Measurements from ENCODE around the gene FAM120B.

FAM120B gene

GRCh38 chr6:170363255-170363654, 56.7 kb downstream of the FAM120B start:
- Histone ChIP-seq H3K4me1 (ENCODE audit: control insufficient read depth, insufficient read depth, low read length) (no peaks in the 10 kb centered on the region), H3K9ac (ENCODE audit: low read length) (no peak overlapping the region), H3K36me3 (ENCODE audit: control insufficient read depth, insufficient read depth, low read length) (peaks cover 7% of the 10 kb centered on the region), H3K4me3 (ENCODE audit: low read length) (no peak overlapping the region), H3K27me3 (ENCODE audit: control insufficient read depth, insufficient read depth, low read length) (no peaks in the 10 kb centered on the region), H3K27ac (ENCODE audit: low read depth, low read length) (no peak overlapping the region)

GRCh38 chr6:170365121-170365520, 58.6 kb downstream of the FAM120B start:
- H3K4me3 ChIP-seq (ENCODE audit: low read length), result no peak overlapping the region
- no peaks in the 10 kb centered on the region for H3K4me1 ChIP-seq (ENCODE audit: control insufficient read depth, insufficient read depth, low read length)
- no peak overlapping the region for H3K9ac ChIP-seq (ENCODE audit: low read length)
- peaks cover 4% of the 10 kb centered on the region for H3K36me3 ChIP-seq (ENCODE audit: control insufficient read depth, insufficient read depth, low read length)
- no peak overlapping the region for H3K27ac ChIP-seq (ENCODE audit: low read depth, low read length)
- no peaks in the 10 kb centered on the region for H3K27me3 ChIP-seq (ENCODE audit: control insufficient read depth, insufficient read depth, low read length)

- Histone ChIP-seq H3K4me3 (ENCODE audit: low read length) (no peak overlapping the region), H3K4me1 (ENCODE audit: control insufficient read depth, insufficient read depth, low read length) (no peaks in the 10 kb centered on the region), H3K36me3 (ENCODE audit: control insufficient read depth, insufficient read depth, low read length) (peaks cover 4% of the 10 kb centered on the region), H3K27me3 (ENCODE audit: control insufficient read depth, insufficient read depth, low read length) (no peaks in the 10 kb centered on the region), H3K27ac (ENCODE audit: low read depth, low read length) (no peak overlapping the region), H3K9ac (ENCODE audit: low read length) (no peak overlapping the region)
Observed at GRCh38 chr6:170365593-170365992, 59.0 kb downstream of the FAM120B start.

DNA sequence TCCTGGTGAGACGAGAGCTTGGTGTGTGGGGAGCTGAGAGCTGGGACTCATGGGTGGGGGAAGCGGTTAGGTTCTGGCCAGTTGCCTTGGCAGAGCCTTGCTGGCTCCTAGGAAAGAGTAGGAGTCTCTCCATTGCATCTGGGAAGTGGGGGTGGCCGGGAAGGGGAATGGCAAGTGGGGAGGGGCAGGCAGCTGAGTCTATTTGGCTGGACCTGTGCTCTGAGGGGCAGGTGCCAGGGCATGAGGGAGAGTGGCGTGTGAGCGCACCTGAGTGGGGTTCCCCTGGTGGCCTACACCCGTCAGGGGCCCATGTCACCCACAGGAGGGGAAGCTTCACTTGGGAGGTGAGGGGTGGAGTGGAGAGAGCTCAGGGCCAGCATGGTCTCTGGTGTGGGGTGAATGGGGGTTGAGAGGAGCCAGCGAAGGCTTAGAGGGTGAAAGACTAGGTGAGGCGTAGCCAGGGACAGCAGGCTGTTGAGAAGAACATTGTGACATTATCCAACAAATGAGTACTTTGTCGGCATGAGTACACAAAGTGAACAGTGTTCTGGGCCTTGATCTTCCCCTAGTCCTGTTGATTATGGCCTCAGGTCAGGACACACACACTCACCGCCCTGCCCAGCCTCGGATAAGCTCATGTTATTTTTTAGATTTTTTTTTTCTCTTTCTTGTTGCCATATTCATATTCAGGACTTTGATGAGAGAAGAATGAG, 59.8 kb downstream of the FAM120B start:
- Histone ChIP-seq H3K4me1 (ENCODE audit: control insufficient read depth, insufficient read depth, low read length) (no peaks in the 10 kb centered on the region), H3K27ac (ENCODE audit: low read depth, low read length) (no peak overlapping the region), H3K27me3 (ENCODE audit: control insufficient read depth, insufficient read depth, low read length) (no peaks in the 10 kb centered on the region), H3K36me3 (ENCODE audit: control insufficient read depth, insufficient read depth, low read length) (peaks cover 4% of the 10 kb centered on the region), H3K4me3 (ENCODE audit: low read length) (no peak overlapping the region), H3K9ac (ENCODE audit: low read length) (no peak overlapping the region)

DNA sequence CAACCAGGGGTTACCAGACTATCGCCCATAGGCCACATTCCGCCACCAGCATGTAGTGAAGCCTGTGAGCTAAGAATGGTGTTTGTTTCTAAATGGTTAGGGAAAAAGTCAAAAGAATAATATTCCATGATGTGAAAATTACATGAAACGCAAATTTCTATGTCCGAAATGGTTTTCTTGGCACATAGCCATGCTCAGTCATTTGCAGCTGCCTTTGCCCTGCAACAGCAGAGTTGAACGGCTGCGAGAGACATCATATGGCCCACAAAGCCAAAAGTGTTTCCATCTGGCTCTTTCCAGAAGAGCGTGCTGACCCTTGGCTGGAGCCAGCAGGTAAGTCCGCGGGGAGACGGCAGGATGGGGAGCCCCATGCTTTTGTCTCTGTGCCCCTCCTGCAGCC, 60.7 kb downstream of the FAM120B start:
- Histone ChIP-seq H3K4me1 (ENCODE audit: control insufficient read depth, insufficient read depth, low read length) (no peaks in the 10 kb centered on the region), H3K27me3 (ENCODE audit: control insufficient read depth, insufficient read depth, low read length) (no peaks in the 10 kb centered on the region), H3K4me3 (ENCODE audit: low read length) (no peak overlapping the region), H3K36me3 (ENCODE audit: control insufficient read depth, insufficient read depth, low read length) (peaks cover 4% of the 10 kb centered on the region), H3K9ac (ENCODE audit: low read length) (no peak overlapping the region), H3K27ac (ENCODE audit: low read depth, low read length) (no peak overlapping the region)

DNA sequence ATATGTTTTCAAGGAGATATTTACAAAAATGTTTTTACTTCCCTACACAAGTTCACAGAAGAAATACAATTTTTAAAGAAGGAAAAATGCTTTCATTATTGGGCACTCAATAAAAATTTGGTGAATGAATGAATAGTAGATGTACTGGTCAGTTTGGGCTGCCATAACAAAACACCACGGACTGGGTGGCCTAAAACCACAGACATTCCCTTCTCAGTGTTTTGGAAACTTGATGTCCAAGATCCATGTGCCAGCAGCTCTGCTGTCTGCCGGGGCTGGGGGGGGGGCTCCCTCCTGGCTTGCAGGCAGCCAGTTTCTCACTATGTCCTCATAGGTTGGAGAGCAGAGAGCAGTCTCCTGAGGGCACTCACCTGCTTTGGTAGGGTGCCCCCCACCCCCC, 62.0 kb downstream of the FAM120B start:
- H3K9ac ChIP-seq (ENCODE audit: low read length), result no peak overlapping the region
- no peaks in the 10 kb centered on the region for H3K4me1 ChIP-seq (ENCODE audit: control insufficient read depth, insufficient read depth, low read length)
- H3K27me3 ChIP-seq (ENCODE audit: control insufficient read depth, insufficient read depth, low read length), result no peaks in the 10 kb centered on the region
- no peak overlapping the region for H3K27ac ChIP-seq (ENCODE audit: low read depth, low read length)
- peaks cover 4% of the 10 kb centered on the region for H3K36me3 ChIP-seq (ENCODE audit: control insufficient read depth, insufficient read depth, low read length)
- no peak overlapping the region for H3K4me3 ChIP-seq (ENCODE audit: low read length)

DNA sequence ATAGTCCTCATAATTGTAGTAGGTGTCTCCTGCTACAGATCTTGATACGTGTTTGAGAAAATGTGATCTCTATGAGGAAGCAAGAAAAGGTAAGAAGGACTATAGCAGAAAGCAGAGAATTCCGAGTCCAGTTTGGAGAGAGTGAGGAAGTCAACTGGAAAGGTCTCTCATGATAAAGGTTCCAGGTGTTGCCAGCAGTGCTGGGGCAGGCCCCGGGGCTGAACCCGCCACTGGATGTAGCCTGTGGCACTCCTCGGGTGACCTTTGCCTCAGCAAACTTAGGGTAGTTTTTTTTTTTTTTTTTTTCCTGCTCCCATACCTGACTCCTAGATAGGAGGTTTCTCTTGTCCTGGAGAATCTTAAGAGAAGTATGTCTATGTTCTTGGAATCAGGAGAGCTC, 62.8 kb downstream of the FAM120B start:
- no peak overlapping the region for H3K27ac ChIP-seq (ENCODE audit: low read depth, low read length)
- H3K4me3 ChIP-seq (ENCODE audit: low read length), result no peak overlapping the region
- no peaks in the 10 kb centered on the region for H3K27me3 ChIP-seq (ENCODE audit: control insufficient read depth, insufficient read depth, low read length)
- no peaks in the 10 kb centered on the region for H3K4me1 ChIP-seq (ENCODE audit: control insufficient read depth, insufficient read depth, low read length)
- H3K9ac ChIP-seq (ENCODE audit: low read length), result no peak overlapping the region
- peaks cover 3% of the 10 kb centered on the region for H3K36me3 ChIP-seq (ENCODE audit: control insufficient read depth, insufficient read depth, low read length)

GRCh38 chr6:170370416-170370815, 63.9 kb downstream of the FAM120B start:
- Histone ChIP-seq H3K27ac (ENCODE audit: low read depth, low read length) (no peak overlapping the region), H3K27me3 (ENCODE audit: control insufficient read depth, insufficient read depth, low read length) (no peaks in the 10 kb centered on the region), H3K4me1 (ENCODE audit: control insufficient read depth, insufficient read depth, low read length) (no peaks in the 10 kb centered on the region), H3K36me3 (ENCODE audit: control insufficient read depth, insufficient read depth, low read length) (no peaks in the 10 kb centered on the region), H3K9ac (ENCODE audit: low read length) (no peak overlapping the region), H3K4me3 (ENCODE audit: low read length) (no peak overlapping the region)

DNA sequence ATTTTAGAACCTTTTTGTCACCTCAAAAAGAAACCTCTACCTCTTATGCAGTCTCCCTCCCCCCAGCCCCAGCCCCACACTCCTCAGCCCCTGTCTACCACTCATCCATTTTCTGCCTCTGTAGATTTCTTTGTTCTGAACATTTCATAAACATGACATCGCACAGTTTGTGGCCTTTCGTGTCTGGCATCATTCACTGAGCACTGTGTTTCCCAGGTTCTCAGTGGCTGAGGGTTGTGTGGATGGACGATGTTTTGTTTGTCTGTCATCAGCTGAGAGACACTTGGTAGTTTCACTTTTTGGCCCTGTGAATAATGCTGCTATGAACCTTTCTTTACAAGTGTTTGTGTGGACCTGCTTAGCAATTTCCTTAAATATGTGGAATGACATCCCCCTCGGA, 64.5 kb downstream of the FAM120B start:
- H3K4me3 ChIP-seq (ENCODE audit: low read length), result no peak overlapping the region
- H3K4me1 ChIP-seq (ENCODE audit: control insufficient read depth, insufficient read depth, low read length), result no peaks in the 10 kb centered on the region
- H3K27ac ChIP-seq (ENCODE audit: low read depth, low read length), result no peak overlapping the region
- no peaks in the 10 kb centered on the region for H3K27me3 ChIP-seq (ENCODE audit: control insufficient read depth, insufficient read depth, low read length)
- H3K9ac ChIP-seq (ENCODE audit: low read length), result no peak overlapping the region
- no peaks in the 10 kb centered on the region for H3K36me3 ChIP-seq (ENCODE audit: control insufficient read depth, insufficient read depth, low read length)

- H3K4me1 ChIP-seq (ENCODE audit: control insufficient read depth, insufficient read depth, low read length), result no peaks in the 10 kb centered on the region
- H3K27me3 ChIP-seq (ENCODE audit: control insufficient read depth, insufficient read depth, low read length), result no peaks in the 10 kb centered on the region
- H3K27ac ChIP-seq (ENCODE audit: low read depth, low read length), result no peak overlapping the region
- H3K36me3 ChIP-seq (ENCODE audit: control insufficient read depth, insufficient read depth, low read length), result no peaks in the 10 kb centered on the region
- no peak overlapping the region for H3K9ac ChIP-seq (ENCODE audit: low read length)
- no peak overlapping the region for H3K4me3 ChIP-seq (ENCODE audit: low read length)
Observed at GRCh38 chr6:170371588-170371987, 65.0 kb downstream of the FAM120B start.

- no peak overlapping the region for H3K4me3 ChIP-seq (ENCODE audit: low read length)
- no peak overlapping the region for H3K27ac ChIP-seq (ENCODE audit: low read depth, low read length)
- H3K36me3 ChIP-seq (ENCODE audit: control insufficient read depth, insufficient read depth, low read length), result no peaks in the 10 kb centered on the region
- no peak overlapping the region for H3K9ac ChIP-seq (ENCODE audit: low read length)
- H3K27me3 ChIP-seq (ENCODE audit: control insufficient read depth, insufficient read depth, low read length), result no peaks in the 10 kb centered on the region
- no peaks in the 10 kb centered on the region for H3K4me1 ChIP-seq (ENCODE audit: control insufficient read depth, insufficient read depth, low read length)
Observed at GRCh38 chr6:170372380-170373325, 66.1 kb downstream of the FAM120B start.

DNA sequence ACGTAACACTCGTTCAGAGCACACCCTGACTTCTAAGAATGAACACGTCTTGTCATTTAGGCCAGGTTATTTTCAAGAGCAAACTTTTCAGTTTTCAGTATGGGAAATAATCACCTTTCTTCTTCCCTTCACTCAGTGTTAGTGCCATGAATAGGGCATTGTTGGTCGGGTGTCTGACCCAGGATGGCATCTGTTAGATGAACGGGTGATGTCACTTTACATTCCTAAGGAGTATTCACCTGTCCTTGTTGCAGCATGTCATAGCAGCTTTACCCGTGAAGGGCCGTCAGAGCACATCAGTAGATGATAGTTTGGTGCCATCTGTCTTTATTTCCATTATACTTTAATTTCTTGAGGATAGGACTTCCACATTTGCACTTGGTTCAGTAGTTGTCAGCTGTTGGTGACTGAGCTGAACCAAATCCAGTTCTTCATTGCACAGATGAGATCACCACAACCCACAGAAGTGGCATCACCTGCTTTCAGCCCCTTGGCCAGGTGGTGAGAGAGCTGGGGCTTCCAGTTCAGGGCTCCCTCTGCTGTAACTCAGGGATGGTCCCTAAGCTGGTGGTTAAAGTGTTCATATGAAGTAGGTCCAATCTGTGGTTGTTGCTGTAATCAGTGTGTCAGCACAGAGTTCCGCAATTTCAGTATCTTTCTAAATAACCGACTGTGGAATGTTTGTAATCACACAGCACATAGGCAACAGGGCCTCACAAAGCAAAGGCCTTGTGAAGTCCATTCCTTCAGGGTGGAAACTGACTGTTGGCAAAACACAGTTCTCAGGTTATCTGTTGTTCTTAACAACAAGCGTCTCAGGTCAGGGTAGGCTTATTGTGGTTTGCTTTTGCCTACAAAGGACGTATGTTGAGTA, 68.2 kb downstream of the FAM120B start:
- Histone ChIP-seq H3K9ac (ENCODE audit: low read length) (no peak overlapping the region), H3K27me3 (ENCODE audit: control insufficient read depth, insufficient read depth, low read length) (no peaks in the 10 kb centered on the region), H3K36me3 (ENCODE audit: control insufficient read depth, insufficient read depth, low read length) (no peaks in the 10 kb centered on the region), H3K27ac (ENCODE audit: low read depth, low read length) (no peak overlapping the region), H3K4me3 (ENCODE audit: low read length) (no peak overlapping the region), H3K4me1 (ENCODE audit: control insufficient read depth, insufficient read depth, low read length) (no peaks in the 10 kb centered on the region)
